Gastrocnemius medialis (tissue), 4 donors: ENCODE data around the gene COL23A1. TPM values are rescaled to one million over a fixed set of nuclear protein-coding genes. Genes with fewer than 3 reads are reported as not detected.
"Not testable (repeated sequence)": the region's sequence is repeated elsewhere in the genome, so short reads cannot be mapped to it uniquely, and the experiment has no call there.

Experiments
- ATAC-seq, 2 donors: fragments of 150-250 bp; one replicate each; pipeline ENCODE4 v1.9.1; 2016
- DNase-seq, 2 donors: peaks; one replicate each; pipeline ENCODE4 v3.0.0-alpha.2; 2019
- H3K27ac ChIP-seq, 4 donors: fragments of 200-600 bp; sonication (generic); 1 replicate in 1 of 4; 2 replicates in 3 of 4; pipeline ENCODE4 v1.5.1; 2016 to 2018; ENCODE audit warnings: mild to moderate bottlenecking in 2 of 4, moderate library complexity in 1 of 4
- H3K27me3 ChIP-seq, 3 donors: fragments of 200-600 bp; sonication (generic) in 2 of 3; 1 replicate in 1 of 3; 2 replicates in 2 of 3; pipeline versions ENCODE4 v1.5.1 to v1.6.0; 2016 to 2019; ENCODE audit warnings: mild to moderate bottlenecking in 1 of 3, moderate library complexity in 1 of 3
- H3K36me3 ChIP-seq, 2 donors: fragments of 200-600 bp; sonication (generic) in 1 of 2; one replicate each; pipeline ENCODE4 v1.5.1; 2017 to 2018
- H3K4me1 ChIP-seq, 2 donors: fragments of 200-600 bp; sonication (generic) in 1 of 2; one replicate each; pipeline ENCODE4 v1.5.1; 2016 to 2017; ENCODE audit warnings: mild to moderate bottlenecking in 2 of 2
- H3K4me3 ChIP-seq, 4 donors: fragments of 200-600 bp; sonication (generic) in 3 of 4; 1 replicate in 1 of 4; 2 replicates in 3 of 4; pipeline ENCODE4 v1.5.1; 2016 to 2019; ENCODE audit warnings: mild to moderate bottlenecking in 2 of 4
- H3K9me3 ChIP-seq, 3 donors: fragments of 200-600 bp; sonication (generic) in 2 of 3; 1 replicate in 1 of 3; 2 replicates in 2 of 3; pipeline ENCODE4 v1.5.1; 2016 to 2019
- CTCF ChIP-seq, 5 experiments: fragments of 450-650 bp in 3 of 5; fragments of 200-600 bp in 2 of 5; sonication (generic) in 2 of 5; IDR thresholded peaks in 4 of 5; conservative IDR thresholded peaks in 1 of 5; 1 replicate in 4 of 5; 2 replicates in 1 of 5; pipeline ENCODE4 v1.5.1; 2016 to 2019; ENCODE audit warnings: antibody characterized with exemption in 5 of 5, mild to moderate bottlenecking in 3 of 5, moderate library complexity in 3 of 5
- POLR2A ChIP-seq, 2 donors: fragments of 450-650 bp; IDR thresholded peaks; one replicate each; pipeline ENCODE4 v1.6.1; 2017; ENCODE audit warnings: antibody characterized with exemption in 2 of 2, mild to moderate bottlenecking in 2 of 2, moderate library complexity in 2 of 2
- in situ Hi-C, 4 donors: fragments of 200-750 bp; cut with MboI; loops; one replicate each; pipeline versions ENCODE4 v1.15.0 to v1.8.0; 2017; ENCODE audit warnings: low sequenced_read_pairs in 4 of 4
- intact Hi-C: fragments of 100-400 bp; cut with DNase I; formaldehyde crosslinking; loops from one replicate; pipeline ENCODE4 v1.15.1; 2023; ENCODE audit warnings: low total_unique reads
- total RNA-seq, 4 donors: library from RNA; depleted of rRNA; stranded (reverse); fragments of >200 nt; gene quantifications; one replicate each; pipeline versions ENCODE4 v1.1.0 to v1.2.3, GENCODE V29; 2016

COL23A1 gene
- total RNA-seq, 4 donors from 2014 or later, result 0.62 to 1.1 (median 0.97) TPM; not detected in 1

GRCh38 chr5:178231539-178232123 lies 358.6 kb downstream of the COL23A1 start:
- ATAC-seq (peak; percentile 5 to 14), DNase-seq (peak in 1 of 2 donors; percentile 48)
- Histone ChIP-seq H3K9me3 (no peaks in the 10 kb centered on the region), H3K27me3 (no peaks in the 10 kb centered on the region), H3K36me3 (peaks cover 0 to 39% of the 10 kb centered on the region in 2 donors), H3K27ac (peak overlapping the region; percentile 87 to 99 (median 94)), H3K4me1 (peaks cover 47 to 51% of the 10 kb centered on the region in 2 donors), H3K4me3 (peak overlapping the region; percentile 60 to 76 (median 70))
- no peak for TF ChIP-seq CTCF (IDR thresholded peaks at IDR 0.05 in 4 of 5, conservative IDR thresholded peaks at IDR 0.05 in 1 of 5)
- TF ChIP-seq POLR2A (IDR thresholded peaks at IDR 0.05), result no peak
- in situ Hi-C loops (no loop called here), intact Hi-C loops (loop anchor here (2.0 to 10.0 kb wide), 3 partner anchors 359 to 1323 kb away; partner anchors contain the start of genes CLK4, COL23A1 and RUFY1)

DNA sequence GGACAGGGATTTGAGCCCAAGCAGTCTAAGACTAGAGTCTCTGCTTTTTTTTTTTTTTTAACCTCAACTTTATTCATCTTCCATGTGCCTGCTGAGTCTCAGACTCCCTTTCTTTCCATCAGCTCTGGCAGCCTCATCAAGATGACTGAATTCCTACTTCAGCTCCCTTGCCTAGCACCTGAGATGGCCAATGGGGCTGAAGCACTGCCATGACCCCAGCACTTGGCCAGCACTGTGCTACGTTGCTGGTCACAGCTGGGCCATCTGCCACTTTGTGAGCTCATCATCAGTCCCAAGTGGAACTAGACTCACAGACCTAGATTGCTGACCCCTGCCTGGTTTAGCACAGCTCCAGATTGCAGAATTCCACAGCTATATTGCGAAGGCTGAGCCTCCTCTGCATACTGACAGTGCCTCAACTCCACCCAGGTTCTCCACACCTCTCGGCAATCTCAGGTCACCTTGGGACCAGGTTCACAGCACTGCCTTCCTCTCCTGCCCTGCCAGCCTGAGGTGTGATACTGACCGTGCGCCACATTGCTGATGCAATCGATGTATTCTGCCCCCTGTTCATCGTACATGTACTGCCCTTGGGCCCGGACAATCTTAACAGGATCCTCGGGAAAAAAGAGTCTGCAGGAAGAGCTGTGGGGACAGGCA lies 359.2 kb downstream of the COL23A1 start:
- intact Hi-C loops, result loop anchor here (10.0 kb wide), 1 partner anchor 1324 kb away; the partner anchor contains the start of gene RUFY1
- peak in 1 of 2 donors; percentile 81 for DNase-seq
- peak; percentile 11 to 42 for ATAC-seq
- peak overlapping the region; percentile 60 to 76 (median 70) for H3K4me3 ChIP-seq
- TF ChIP-seq POLR2A (IDR thresholded peaks at IDR 0.05) (peak in 1 of 2 donors; percentile 30), CTCF (IDR thresholded peaks at IDR 0.05 in 4 of 5, conservative IDR thresholded peaks at IDR 0.05 in 1 of 5) (no peak)
- no peaks in the 10 kb centered on the region for H3K9me3 ChIP-seq
- no peaks in the 10 kb centered on the region for H3K27me3 ChIP-seq
- in situ Hi-C loops, result no loop called here
- peaks cover 41 to 45% of the 10 kb centered on the region in 2 donors for H3K4me1 ChIP-seq
- H3K27ac ChIP-seq, result peak overlapping the region; percentile 87 to 99 (median 94)
- H3K36me3 ChIP-seq, result peaks cover 0 to 45% of the 10 kb centered on the region in 2 donors

DNA sequence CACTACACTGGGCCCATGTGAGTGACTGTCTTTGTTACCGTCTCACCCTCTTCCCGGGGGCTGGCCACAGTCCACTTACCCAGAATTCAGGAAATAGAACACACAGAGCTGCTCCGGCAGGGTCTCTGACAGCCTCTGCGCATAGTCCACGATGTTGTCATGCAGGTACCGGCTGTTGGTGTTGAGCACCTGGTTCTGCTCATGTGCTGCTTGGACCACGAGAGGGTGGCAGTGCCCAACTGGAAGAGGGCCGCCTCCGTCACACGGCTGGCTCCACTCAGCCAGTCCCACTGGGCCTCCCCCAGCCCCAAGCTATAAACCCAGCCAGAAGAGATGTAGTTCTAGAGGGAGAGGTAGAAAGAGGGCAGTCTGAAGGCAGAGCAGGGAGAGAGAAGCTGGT lies 360.3 kb downstream of the COL23A1 start:
- no peak for DNase-seq
- H3K36me3 ChIP-seq, result peaks cover 0 to 51% of the 10 kb centered on the region in 2 donors
- no peaks in the 10 kb centered on the region for H3K9me3 ChIP-seq
- H3K4me3 ChIP-seq, result peak overlapping the region in 1 of 4 donors; percentile 60
- TF ChIP-seq CTCF (IDR thresholded peaks at IDR 0.05 in 4 of 5, conservative IDR thresholded peaks at IDR 0.05 in 1 of 5) (no peak), POLR2A (IDR thresholded peaks at IDR 0.05) (no peak)
- ATAC-seq, result no peak
- H3K27ac ChIP-seq, result peak overlapping the region; percentile 87 to 99 (median 94)
- in situ Hi-C loops (no loop called here), intact Hi-C loops (loop anchor here (10.0 kb wide), 1 partner anchor 1325 kb away; the partner anchor contains the start of gene RUFY1)
- peaks cover 40 to 45% of the 10 kb centered on the region in 2 donors for H3K4me1 ChIP-seq
- no peaks in the 10 kb centered on the region for H3K27me3 ChIP-seq

DNA sequence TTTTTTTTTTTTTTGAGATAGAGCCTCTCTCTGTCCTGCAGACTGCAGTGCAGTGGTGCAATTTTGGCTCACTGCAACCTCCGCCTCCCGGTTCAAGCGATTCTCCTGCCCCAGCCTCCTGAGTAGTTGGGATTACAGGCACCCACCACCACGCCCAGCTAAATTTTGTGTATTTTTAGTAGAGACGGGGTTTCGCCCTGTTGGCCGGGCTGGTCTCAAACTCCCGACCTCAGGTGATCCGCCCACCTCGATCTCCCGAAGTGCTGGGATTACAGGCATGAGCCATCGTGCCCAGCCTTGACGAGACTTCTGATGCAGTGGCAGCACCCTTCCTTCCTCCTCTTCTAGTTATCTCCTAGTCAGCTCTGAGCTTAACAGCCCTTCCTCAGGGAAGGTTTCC lies 361.1 kb downstream of the COL23A1 start:
- H3K27me3 ChIP-seq, DNase-seq, H3K4me3 ChIP-seq, intact Hi-C loops, ATAC-seq, in situ Hi-C loops, H3K9me3 ChIP-seq: not testable (repeated sequence)
- peaks cover 40 to 45% of the 10 kb centered on the region in 2 donors for H3K4me1 ChIP-seq
- peak overlapping the region in 3 of 4 donors; percentile 87 to 99 (median 96) for H3K27ac ChIP-seq
- H3K36me3 ChIP-seq, result peaks cover 0 to 51% of the 10 kb centered on the region in 2 donors

DNA sequence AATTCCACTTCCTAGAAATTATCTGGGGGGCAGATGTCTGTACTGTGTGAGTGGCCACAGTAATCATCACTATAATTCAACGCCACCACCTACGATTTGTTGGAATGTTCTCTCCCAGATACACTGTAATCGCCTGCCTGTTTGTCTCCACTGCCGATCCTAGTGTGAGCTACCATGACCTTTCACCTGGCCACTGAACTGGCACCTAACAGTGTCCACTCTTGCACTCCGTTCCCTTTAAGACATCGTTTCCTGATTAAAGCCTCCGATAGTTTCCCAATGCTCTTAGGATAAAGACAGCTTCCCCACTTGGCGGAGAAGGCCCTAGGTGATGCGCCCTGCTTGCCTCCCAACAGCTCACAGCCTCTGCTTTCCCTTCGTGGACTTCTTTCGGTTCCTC lies 361.6 kb downstream of the COL23A1 start:
- TF ChIP-seq CTCF (IDR thresholded peaks at IDR 0.05 in 4 of 5, conservative IDR thresholded peaks at IDR 0.05 in 1 of 5) (no peak), POLR2A (IDR thresholded peaks at IDR 0.05) (no peak)

More for the DNA sequence above, 361.6 kb downstream of the COL23A1 start:
- intact Hi-C loops (no loop called here), in situ Hi-C loops (no loop called here)
- Histone ChIP-seq H3K4me3 (no peak overlapping the region), H3K36me3 (peaks cover 0 to 51% of the 10 kb centered on the region in 2 donors), H3K4me1 (peaks cover 40 to 45% of the 10 kb centered on the region in 2 donors), H3K27ac (peak overlapping the region; percentile 35 to 87 (median 60)), H3K27me3 (no peaks in the 10 kb centered on the region), H3K9me3 (no peaks in the 10 kb centered on the region)
- DNase-seq (no peak), ATAC-seq (no peak)
